HG03039 (cell line): Measurements from ENCODE around the gene RHAG.
"Not testable (repeated sequence)": the region's sequence is repeated elsewhere in the genome, so short reads cannot be mapped to it uniquely, and the experiment has no call there.

Experiments used
- ATAC-seq: cut with Tn5 transposase; IDR thresholded peaks from one replicate; pipeline ENCODE4 v1.9.1; 2021; ENCODE audit warnings: mild to moderate bottlenecking, moderate library complexity; ENCODE audit not compliant: unreplicated experiment

The RHAG gene

DNA sequence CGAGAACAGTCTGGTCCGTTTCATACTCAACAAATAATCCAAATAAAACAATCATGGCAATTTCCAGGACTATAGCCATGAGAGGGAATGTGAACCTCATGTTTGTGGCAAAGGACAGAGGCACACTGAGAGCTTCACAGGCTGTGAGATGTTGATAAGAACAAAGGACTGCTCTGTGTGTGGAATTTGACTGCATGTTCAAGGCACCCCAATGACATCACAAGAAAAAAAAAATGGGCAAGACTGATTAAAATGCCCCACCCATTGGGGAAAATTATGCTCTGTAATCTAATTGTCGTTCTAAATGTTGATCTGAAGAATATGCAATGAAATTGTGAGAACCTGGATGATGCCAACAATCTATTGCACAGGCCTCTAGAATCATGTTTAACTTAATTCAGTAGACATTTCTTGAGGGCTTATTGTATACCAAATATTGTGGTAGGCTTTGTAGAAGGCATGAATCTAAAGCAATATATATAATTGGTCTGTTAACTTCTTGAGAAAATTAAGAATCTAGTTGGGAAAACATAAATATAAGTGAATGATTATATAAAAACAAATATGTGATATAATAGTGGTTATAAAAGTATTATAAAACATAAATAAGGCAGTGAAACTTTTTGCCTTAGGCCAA is at the start of gene RHAG:
Gene RHAG, minus strand, starts transcription at position 127 of the 637 bp plus-strand sequence. Its CDS starts 27 bp downstream, at position 100.
- ATAC-seq = no peak

DNA sequence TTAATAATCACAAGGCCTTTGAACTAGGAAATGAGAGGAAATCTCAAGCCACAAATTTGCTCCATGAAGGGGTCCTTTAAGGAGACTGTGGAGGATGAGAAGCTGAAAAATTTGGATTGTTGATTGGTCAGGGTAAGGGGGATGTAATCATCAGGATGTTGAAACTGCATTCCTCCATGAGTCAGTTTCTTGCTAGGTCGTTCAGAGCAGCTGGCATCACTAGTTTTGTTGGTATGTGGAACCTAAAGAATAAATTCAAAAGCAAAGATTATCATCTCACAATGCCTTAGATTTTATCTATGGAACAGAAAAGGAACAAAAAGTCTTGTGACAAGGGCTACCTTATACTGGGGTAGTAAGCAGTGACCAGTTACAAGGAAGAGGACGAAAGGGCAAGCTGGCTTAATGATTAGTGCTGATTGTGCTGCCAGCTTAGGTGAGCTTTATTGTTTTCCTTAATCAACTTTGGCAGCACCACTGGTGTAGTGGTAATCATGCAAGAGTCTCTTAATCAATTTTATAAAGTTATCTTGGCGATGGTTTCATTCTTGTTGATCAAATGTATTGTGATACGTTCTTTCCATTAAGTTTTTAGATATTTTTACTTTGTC is 40.1 kb upstream of the RHAG start:
- no peak for ATAC-seq

DNA sequence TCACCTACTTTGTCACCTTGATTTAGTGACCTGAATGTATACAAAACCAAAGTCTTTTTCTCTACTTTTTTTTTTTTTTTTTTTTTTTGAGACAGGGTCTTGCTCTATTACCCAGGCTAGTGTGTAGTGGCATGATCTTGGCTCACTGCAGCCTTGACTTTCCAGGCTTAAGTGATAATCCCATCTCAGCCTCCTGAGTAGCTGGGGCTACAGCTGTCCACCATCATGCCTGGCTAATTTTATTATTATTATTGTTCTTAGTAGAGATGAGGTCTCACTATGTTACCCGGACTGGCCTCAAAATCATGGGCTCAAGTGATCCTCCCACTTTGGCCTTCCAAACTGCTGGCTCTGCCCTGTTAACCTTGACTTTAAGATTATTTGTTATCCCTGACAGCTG is 39.2 kb upstream of the RHAG start:
- ATAC-seq = no peak

DNA sequence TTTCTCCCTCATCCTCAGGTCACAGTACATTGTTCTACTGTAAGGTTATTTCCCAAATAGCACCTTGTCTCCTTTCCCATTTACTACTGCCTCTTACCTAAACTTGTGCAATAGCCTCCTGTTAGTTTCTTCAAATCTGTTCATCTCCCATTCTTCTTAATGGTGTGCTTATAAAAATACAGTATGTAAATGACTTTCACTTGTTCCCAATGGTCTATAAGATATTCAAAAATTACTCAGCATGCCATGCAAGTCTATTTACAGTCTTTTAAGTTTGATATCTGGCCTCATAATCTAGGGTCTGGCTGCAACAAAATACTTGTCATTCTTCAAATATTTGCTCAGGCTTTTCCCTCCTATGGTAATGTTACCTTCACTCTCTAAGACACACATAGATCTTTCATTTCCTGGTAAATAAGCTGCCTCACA is 31.5 kb upstream of the RHAG start:
- no peak for ATAC-seq

DNA sequence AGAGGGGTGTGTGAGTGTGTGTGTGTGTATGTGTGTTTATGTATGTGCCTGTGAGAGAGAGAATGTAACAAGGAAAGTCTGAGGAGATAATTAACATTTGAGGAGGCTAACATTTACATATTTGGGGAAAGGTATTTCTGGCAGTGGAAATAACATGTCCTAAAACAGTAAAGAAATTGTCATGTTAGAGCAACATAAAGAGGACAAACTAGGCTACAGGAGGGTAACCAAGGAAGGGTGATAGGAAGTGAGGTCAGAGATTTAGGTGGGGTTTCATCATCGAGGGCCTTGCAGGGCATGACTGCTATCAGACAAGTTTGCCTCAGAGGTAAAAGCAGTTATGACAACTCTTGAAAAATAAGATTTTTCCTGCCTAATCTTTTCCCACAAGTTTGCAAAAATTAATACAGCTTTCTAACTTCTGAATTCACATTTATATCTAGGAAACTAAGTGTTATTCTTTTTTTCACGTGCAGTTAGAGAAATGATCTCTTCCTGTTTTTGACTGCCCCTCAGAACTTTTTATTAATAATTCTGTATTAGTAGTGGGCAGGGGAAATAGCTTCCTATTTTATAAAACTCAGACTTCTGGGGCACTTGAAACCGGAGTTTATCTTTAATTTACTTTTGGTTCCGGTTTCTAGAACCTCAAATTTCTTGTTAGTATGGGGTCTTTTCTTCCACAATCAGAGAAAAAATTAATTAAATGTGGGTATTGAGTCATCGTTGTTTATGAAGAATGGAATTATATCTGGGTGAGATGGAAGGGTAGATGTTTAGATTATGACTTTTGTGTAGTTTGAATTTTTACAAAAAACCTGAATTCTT is 30.5 kb upstream of the RHAG start:
- ATAC-seq = no peak

DNA sequence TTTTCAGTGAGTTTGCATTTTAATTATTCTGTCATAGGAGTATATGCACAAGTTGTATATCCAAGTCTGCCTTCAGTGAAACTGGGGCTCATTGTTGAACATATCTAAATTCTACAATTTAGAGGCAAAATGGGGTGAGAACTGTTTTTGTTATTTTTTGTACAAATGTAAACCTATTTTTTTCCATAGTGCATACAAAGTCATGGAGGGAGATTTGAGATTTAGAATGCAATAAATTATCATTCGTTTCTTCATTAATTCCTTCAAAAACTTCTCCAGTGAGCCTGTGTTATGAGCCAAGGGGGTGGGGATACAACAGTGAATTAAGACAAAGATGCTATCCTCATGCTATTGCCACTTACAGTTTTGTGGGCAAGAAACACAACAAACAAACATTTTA is 29.8 kb upstream of the RHAG start:
- no peak for ATAC-seq

DNA sequence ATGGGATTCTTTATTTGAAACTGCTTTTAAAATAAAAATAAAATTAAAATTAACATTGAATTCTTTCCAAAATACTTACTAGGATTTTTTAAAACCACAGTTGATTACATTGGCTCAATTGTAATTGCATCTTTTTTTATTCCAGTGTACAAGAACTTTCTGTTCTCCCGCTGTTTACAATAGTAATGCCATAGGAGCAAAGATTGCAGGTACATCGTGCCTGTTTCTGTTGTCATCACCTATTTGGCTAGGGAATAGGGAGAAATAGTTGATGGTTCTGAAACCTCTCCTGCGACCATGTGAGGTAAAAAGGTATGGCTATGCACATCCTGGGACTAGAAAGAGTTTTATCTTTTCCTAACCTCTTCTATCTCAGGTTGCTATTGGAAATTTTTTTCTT is 28.2 kb upstream of the RHAG start:
- no peak for ATAC-seq

DNA sequence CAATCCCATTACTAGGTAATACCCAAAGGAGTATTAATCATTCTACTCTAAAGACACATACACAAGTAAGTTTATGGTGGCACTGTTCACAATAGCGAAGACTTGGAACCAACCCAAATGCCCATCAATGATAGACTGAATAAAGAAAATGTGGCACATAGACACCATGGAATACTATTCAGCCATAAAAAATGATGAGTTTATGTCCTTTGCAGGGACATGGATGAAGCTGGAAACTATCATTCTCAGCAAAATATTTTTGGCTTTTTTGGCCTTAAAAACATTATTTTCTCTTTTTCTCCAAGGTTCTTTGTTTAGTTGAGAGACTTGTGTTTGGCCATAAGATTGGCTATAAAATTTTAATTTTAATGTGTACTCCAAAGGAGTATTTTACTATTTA is 27.4 kb upstream of the RHAG start:
- not testable (repeated sequence) for ATAC-seq

DNA sequence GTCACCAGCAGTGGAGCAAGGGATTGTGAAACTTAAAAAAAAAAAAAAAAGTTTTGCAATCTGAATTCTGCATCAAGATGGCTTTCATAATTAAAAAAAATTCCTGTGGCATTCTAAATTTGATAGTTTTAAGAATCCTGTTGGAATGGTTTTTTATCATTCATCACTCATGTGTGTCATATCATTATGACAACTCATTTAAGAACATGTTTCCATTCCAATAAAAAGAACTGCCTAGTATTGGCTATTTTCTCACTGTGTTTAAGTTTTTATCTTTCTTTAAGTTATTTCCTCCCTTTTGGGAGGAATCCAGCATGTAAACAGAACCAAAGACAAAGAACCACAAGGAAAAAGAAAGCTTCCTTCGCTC is 26.2 kb upstream of the RHAG start:
- no peak for ATAC-seq

DNA sequence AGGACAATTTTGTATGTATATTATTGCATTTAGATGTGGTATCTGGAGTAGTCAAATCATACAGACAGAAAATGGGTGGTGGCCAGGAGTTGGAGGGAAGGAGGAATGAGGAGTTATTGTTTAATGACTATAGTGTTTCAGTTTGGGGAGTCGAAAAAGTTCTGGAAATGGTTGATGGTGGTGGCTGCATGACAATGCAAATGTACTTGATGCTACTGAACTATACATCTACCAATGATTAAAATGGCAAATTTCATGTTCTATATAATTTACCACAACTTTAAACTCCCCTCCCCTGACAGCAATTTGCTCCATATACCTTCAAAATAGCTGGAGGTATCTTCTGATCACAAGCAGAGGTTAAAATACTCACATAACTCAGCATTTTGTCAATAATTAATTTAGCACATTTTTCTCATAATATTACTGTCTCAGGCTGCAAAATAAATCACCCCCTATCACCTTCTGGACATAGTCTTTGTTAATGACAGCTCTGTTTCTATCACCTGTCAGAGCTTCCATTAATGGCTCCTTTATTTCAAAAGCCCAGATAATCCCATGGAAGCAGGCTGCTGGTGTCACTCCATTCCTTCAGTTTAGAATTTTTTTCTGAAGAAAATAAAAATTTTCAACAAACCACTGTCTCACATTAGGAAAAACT is 25.7 kb upstream of the RHAG start:
- ATAC-seq = no peak

DNA sequence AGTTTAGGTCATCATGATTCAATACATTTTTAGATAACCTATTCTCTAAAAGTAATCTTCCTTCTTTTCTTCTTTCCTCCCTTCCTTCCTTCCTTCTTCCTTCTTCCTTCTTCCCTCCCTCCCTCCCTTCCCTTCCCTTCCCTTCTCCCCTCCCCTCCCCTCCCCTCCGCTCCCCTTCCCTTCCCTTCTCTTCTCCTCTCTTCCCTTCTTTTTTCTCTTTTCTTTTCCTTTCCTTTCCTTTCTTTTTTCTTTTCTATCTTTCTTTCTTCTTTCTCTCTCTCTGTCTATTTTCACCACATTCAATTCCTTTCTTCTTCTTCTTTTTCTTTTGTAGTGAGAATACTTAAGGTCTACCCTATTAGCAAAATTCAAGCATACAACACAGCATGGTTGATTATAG is 17.3 kb upstream of the RHAG start:
- ATAC-seq = no peak

DNA sequence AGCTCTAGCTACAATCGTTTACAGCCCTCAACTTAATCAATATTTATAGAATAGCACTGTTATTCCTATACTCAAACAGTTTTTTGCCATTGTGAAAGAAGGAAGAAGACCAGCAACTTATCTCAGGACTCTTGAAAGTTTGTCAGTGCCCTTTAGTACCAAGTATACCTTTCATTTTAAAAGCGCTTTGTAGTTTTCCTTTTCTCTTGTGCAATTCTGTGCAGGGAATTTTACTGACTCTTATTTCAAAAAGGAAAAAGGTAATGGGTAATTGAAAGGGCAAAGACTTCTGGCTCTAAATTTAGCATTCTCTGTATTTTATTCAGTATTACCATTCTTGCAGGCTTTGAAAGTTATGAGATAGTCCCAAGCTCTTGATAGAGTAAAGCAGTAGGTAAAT is 16.8 kb upstream of the RHAG start:
- no peak for ATAC-seq

DNA sequence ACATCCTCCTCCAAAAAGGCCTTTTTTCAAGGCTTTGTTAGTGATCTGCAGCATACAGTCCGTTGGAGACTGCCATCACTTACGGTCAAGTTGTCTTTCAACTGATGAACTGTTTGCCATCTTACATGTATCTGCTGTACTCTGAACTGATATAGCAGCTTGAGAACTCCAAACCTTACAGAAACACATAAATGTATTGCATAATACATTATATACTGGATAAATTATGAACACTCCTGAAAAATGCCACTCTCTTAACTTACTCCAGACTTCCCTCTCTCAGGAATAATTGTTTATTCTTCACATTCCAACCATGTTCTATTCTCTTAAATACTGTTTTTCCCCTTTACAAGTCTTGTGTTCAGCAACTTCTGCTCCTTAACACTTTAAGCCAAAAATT is 14.6 kb upstream of the RHAG start:
- no peak for ATAC-seq

DNA sequence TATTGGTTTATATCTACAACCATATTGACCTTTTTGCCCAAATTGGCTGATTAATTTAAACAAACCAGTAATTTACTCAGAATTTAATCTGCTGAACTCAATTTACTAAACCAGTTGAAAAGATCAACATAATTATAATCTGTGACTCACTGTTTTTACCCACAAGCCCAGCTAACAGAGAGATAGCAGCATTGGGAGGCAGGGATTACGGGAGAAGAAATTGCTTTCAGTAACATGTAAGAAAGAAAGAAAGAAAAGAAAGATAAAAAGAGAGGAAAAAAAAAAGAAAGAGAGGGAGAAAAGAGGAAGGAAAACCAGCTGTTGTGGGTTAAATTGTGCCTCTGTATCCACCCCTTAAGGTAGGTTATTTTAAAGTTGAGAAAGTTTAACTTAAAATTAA is 13.3 kb upstream of the RHAG start:
- no peak for ATAC-seq

DNA sequence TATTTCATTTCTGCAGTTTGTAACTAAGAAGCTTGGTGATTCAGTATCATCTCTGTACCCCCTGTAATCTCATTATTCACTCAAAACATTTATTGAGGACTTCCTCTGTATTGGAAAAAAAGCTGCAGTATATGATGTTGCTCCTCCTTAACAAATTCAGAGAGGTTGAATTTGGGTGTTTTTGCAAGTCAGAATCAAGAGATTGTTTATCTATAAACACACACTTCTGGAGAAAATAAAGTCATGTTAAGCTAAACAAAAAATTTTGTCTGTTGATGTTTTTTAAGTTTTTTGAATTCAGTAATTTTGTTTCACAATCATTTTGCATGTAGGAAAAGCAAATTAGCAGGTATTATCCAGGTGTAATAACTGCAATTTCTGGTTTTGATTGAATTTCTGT is 11.4 kb upstream of the RHAG start:
- ATAC-seq = no peak

DNA sequence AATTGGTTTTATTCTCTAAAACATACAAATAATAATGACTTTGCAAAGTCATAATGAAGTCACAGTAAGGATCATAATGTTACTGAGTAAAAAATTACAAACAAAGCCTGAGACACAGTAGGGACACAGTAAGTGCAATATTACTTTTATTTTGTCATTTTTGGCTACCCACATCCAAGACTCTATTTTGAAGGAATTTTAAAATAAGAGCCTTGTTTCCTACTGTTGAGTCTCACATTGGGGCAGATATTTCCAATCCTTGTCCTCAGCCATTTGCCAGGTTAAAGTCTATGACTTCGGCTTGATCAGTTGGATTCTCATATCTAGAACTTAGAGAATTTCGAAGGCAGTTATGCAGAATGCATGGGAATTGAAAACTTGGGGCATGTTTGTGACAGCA is 10.8 kb upstream of the RHAG start:
- ATAC-seq = no peak

DNA sequence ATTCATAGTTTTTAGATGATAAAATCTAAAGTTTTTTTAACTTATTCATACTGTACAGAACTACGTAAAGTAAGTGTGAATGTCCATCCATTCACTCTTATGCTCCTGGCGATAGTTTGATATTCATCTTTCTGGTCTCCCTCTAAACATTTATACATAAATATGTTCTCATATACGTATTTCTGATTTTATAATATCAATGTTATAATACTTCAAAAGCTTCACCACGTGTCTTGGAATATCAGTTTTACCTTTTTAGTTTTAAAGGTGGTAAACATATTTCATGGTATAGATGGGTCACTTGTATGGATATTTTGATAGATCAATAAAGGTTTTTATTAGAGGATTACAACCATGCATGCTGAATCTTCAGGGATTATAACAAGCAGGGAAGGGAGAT is 10.3 kb upstream of the RHAG start:
- no peak for ATAC-seq

DNA sequence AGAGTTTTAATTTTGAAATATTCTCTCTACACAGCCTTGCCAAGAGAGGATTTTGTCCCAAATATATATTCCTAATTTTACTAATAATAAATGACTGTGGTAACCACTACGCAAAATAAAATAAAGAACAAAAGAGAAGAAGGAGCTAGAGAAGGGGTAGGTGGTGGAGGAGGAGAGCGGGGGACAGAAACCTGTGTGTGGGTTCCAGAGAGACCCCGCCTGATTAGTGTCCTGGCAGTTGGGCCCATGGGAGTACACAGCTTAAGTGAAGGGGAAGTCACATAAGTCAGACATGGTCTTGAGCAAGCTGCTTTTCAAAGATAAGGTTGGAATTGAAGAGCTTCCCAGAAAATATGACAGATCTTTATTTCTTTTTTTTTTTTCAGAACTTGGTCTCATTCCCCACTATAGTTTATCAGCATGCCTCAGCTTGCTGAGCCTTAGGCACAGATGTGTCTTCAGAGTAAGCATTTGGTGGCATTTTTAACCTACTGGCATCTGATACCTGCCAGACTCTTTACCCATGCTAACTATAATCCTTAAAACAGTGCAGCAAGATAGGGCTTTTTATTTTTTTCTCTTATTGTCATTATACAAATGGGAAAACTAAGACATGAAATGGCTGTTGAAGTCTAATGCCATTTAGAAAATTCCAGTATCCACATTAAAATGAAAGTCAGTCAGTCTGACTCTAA is 9.6 kb upstream of the RHAG start:
- ATAC-seq = no peak

DNA sequence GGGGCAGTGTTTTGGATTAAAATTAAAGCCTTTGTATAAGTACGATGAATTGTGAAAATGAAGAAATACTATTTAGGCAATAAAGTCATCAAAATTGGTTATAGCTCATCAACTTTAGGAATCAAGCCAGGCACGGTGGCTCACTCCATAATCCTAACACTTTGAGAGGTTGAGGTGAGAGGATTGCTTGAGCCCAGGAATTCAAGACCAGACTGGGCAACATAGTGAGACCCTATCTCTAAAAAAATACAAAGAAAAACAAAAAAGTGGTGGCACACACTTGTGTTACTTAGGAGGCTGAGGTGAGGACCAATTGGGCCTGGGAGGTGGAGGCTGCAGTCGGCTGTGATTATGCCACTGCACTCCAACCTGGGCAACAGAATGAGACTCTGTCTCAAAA is 8.5 kb upstream of the RHAG start:
- no peak for ATAC-seq

DNA sequence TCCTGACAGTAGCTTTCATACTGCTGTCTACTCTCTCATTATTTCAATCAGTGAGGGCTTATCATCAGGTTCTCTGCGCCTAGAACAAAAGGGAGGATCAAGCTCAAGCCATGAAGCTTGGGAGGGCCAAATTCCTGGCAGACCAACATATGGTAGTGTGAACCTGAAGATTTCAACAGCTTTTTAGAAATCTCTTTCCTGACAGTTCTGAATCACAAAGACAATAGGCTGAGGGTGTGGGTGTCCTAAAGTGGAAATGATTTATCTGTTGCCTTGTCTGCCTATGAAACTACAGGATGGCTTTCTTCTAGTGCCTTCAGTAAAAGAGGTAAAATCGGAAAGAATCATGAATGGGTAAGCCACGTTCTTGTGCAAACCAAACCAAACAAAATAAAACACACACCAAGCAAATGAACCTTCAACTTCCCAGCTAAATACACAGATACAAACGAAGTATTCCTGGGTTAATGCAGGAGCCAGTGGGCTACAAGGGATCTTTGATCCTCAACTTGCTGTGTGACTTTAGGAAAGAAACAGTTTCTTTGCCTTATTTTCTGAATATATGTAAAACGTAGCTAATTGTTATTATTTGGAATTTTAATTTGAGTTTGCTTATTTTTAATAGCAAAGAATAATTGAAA is 2.7 kb upstream of the RHAG start:
- ATAC-seq = no peak

DNA sequence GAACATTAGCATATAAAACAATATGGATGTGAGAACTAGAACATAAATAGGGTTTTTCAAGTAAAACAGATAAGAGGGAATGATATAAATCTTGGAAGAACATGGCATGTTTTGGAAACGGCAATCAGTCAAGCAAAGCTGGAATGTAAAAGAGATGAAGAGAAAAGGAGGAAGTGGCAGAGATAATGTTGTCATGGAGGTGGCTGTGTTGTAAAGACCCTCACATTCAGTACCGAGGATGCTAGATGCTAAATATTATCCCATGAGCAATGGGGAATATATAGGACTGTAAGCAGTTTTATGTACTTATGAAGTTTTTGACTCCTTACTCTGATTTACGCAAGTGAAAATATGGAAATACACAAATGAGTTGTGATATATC is 702 bp upstream of the RHAG start:
- no peak for ATAC-seq
